ENCODE data around the gene SIN3A. TPM values are rescaled to one million over a fixed set of nuclear protein-coding genes. Genes with fewer than 3 reads are reported as not detected.

The SIN3A gene
- total RNA-seq, 1 donor from 2014 or later = 16.5 TPM

GRCh38 chr15:75437721-75438120 lies 13.8 kb downstream of the SIN3A start:
- no peaks in the 10 kb centered on the region for H3K27me3 ChIP-seq (ENCODE audit: control insufficient read depth, insufficient read depth, low read length)
- H3K4me3 ChIP-seq (ENCODE audit: low read depth, low read length) = no peak overlapping the region
- no peaks in the 10 kb centered on the region for H3K36me3 ChIP-seq (ENCODE audit: control insufficient read depth, insufficient read depth, low read length)
- TF ChIP-seq CTCF (IDR thresholded peaks at IDR 0.05; ENCODE audit: insufficient read depth, low read length, poor library complexity, severe bottlenecking) = no peak
- no peak for DNase-seq (ENCODE audit: low read depth)

- Histone ChIP-seq H3K4me3 (ENCODE audit: low read depth, low read length) (no peak overlapping the region), H3K36me3 (ENCODE audit: control insufficient read depth, insufficient read depth, low read length) (no peaks in the 10 kb centered on the region), H3K27me3 (ENCODE audit: control insufficient read depth, insufficient read depth, low read length) (no peaks in the 10 kb centered on the region)
- DNase-seq (ENCODE audit: low read depth) = no peak
- no peak for TF ChIP-seq CTCF (IDR thresholded peaks at IDR 0.05; ENCODE audit: insufficient read depth, low read length, poor library complexity, severe bottlenecking)
These were observed 14.6 kb downstream of the SIN3A start for GRCh38 chr15:75436881-75437280.

- TF ChIP-seq CTCF (IDR thresholded peaks at IDR 0.05; ENCODE audit: insufficient read depth, low read length, poor library complexity, severe bottlenecking) = no peak
- Histone ChIP-seq H3K36me3 (ENCODE audit: control insufficient read depth, insufficient read depth, low read length) (peaks cover 1% of the 10 kb centered on the region), H3K4me3 (ENCODE audit: low read depth, low read length) (no peak overlapping the region), H3K27me3 (ENCODE audit: control insufficient read depth, insufficient read depth, low read length) (no peaks in the 10 kb centered on the region)
- no peak for DNase-seq (ENCODE audit: low read depth)
These were observed 19.8 kb downstream of the SIN3A start for GRCh38 chr15:75431682-75432081.

- Histone ChIP-seq H3K4me3 (ENCODE audit: low read depth, low read length) (no peak overlapping the region), H3K27me3 (ENCODE audit: control insufficient read depth, insufficient read depth, low read length) (no peaks in the 10 kb centered on the region), H3K36me3 (ENCODE audit: control insufficient read depth, insufficient read depth, low read length) (peaks cover 1% of the 10 kb centered on the region)
- no peak for TF ChIP-seq CTCF (IDR thresholded peaks at IDR 0.05; ENCODE audit: insufficient read depth, low read length, poor library complexity, severe bottlenecking)
- no peak for DNase-seq (ENCODE audit: low read depth)
These were observed 20.2 kb downstream of the SIN3A start for GRCh38 chr15:75431270-75431669.

- Histone ChIP-seq H3K27me3 (ENCODE audit: control insufficient read depth, insufficient read depth, low read length) (no peaks in the 10 kb centered on the region), H3K36me3 (ENCODE audit: control insufficient read depth, insufficient read depth, low read length) (peaks cover 1% of the 10 kb centered on the region), H3K4me3 (ENCODE audit: low read depth, low read length) (no peak overlapping the region)
- TF ChIP-seq CTCF (IDR thresholded peaks at IDR 0.05; ENCODE audit: insufficient read depth, low read length, poor library complexity, severe bottlenecking) = no peak
- DNase-seq (ENCODE audit: low read depth) = no peak
These were observed 21.2 kb downstream of the SIN3A start for GRCh38 chr15:75430259-75430658.

GRCh38 chr15:75428152-75428551 lies 23.3 kb downstream of the SIN3A start:
- peaks cover 1% of the 10 kb centered on the region for H3K36me3 ChIP-seq (ENCODE audit: control insufficient read depth, insufficient read depth, low read length)
- no peaks in the 10 kb centered on the region for H3K27me3 ChIP-seq (ENCODE audit: control insufficient read depth, insufficient read depth, low read length)
- TF ChIP-seq CTCF (IDR thresholded peaks at IDR 0.05; ENCODE audit: insufficient read depth, low read length, poor library complexity, severe bottlenecking) = no peak
- H3K4me3 ChIP-seq (ENCODE audit: low read depth, low read length) = no peak overlapping the region
- DNase-seq (ENCODE audit: low read depth) = no peak

Measured in kidney epithelial cell (primary cell).